NT2/D1 (cell line): Measurements from ENCODE around the gene ASPA.
"Not testable (repeated sequence)": the region's sequence is repeated elsewhere in the genome, so short reads cannot be mapped to it uniquely, and the experiment has no call there.

Source experiments
- SUZ12 ChIP-seq: IDR thresholded peaks from 2 replicates; pipeline ENCODE4 v1.6.1; 2011; ENCODE audit not compliant: insufficient read length, insufficient read depth; ENCODE audit errors: extremely low read depth
- YY1 ChIP-seq: IDR thresholded peaks from 2 replicates; pipeline ENCODE4 v1.6.1; 2011; ENCODE audit not compliant: insufficient read length, insufficient read depth

DNA sequence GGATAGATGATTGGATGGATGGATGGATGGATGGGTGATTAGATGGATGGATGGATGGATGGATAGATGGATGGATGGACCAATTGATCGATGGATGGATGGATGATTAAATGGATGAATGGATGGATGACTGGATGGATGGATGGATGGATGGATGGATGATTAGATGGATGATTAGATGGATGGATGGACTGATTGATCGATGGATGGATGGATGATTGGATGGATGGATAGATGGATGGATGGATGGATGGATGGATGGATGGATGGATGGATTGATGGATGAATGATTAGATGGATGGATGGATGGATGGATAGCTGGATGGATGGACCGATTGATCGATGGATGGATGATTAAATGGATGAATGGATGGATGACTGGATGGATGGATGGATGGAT lies 43.7 kb downstream of the ASPA start:
- TF ChIP-seq YY1, SUZ12: not testable (repeated sequence)
